Mammary epithelial cell (primary cell): ENCODE measurements around the gene STAM2.
"Not testable (repeated sequence)": the region's sequence is repeated elsewhere in the genome, so short reads cannot be mapped to it uniquely, and the experiment has no call there.

Experiments used
- CTCF ChIP-seq, 2 donors: IDR thresholded peaks in 1 of 2; conservative IDR thresholded peaks in 1 of 2; 2 replicates each; pipeline ENCODE4 v1.5.1; 2011 to 2012; ENCODE audit warnings: inconsistent platforms in 2 of 2, low read length in 2 of 2, mild to moderate bottlenecking in 2 of 2, control low read depth in 1 of 2, low read depth in 1 of 2; ENCODE audit not compliant: insufficient read depth in 1 of 2; ENCODE audit errors: extremely low read depth in 1 of 2
- EZH2 ChIP-seq: IDR thresholded peaks from 2 replicates; pipeline ENCODE4 v1.6.1; 2012; ENCODE audit warnings: low read length, inconsistent platforms, borderline replicate concordance

GRCh38 chr2:152167470-152167869, 8.1 kb downstream of the STAM2 start:
- not testable (repeated sequence) for TF ChIP-seq CTCF (conservative IDR thresholded peaks at IDR 0.05 in 1 of 2, IDR thresholded peaks at IDR 0.05 in 1 of 2; ENCODE audit: extremely low read depth in 1 of 2, insufficient read depth in 1 of 2, low read depth in 1 of 2, low read length in 2 of 2); EZH2
